Nephron (organoid): ENCODE results near the gene GJC2.

Experiments
- H3K27ac Mint-ChIP-seq, 3 experiments: 2 replicates each; pipeline ENCODE4 v1.8.0; 2020; ENCODE audit warnings: mixed read lengths in 3 of 3, mild to moderate bottlenecking in 2 of 3, moderate library complexity in 1 of 3
- H3K27me3 Mint-ChIP-seq: 2 replicates; pipeline ENCODE4 v1.8.0; 2021; ENCODE audit warnings: low read depth, mild to moderate bottlenecking, moderate library complexity, mixed read lengths
- H3K36me3 Mint-ChIP-seq: 2 replicates; pipeline ENCODE4 v1.8.0; 2020; ENCODE audit warnings: low read depth, mixed read lengths
- H3K4me1 Mint-ChIP-seq: 2 replicates; pipeline ENCODE4 v1.8.0; 2020; ENCODE audit warnings: mixed read lengths
- H3K4me3 Mint-ChIP-seq, 3 experiments: 2 replicates each; pipeline ENCODE4 v1.8.0; 2020; ENCODE audit warnings: mild to moderate bottlenecking in 3 of 3, mixed read lengths in 3 of 3, moderate library complexity in 2 of 3
- H3K9me3 Mint-ChIP-seq: 2 replicates; pipeline ENCODE4 v1.8.0; 2020; ENCODE audit warnings: mixed read lengths
- TF ChIP-seq, protein P1 (sequence below), 3 experiments: fragments of 200-600 bp; sonication (generic); IDR thresholded peaks; one replicate each; pipeline ENCODE4 v1.5.0; 2021; ENCODE audit warnings: antibody characterized with exemption in 3 of 3; ENCODE audit not compliant: unreplicated experiment in 3 of 3

Gene GJC2

DNA sequence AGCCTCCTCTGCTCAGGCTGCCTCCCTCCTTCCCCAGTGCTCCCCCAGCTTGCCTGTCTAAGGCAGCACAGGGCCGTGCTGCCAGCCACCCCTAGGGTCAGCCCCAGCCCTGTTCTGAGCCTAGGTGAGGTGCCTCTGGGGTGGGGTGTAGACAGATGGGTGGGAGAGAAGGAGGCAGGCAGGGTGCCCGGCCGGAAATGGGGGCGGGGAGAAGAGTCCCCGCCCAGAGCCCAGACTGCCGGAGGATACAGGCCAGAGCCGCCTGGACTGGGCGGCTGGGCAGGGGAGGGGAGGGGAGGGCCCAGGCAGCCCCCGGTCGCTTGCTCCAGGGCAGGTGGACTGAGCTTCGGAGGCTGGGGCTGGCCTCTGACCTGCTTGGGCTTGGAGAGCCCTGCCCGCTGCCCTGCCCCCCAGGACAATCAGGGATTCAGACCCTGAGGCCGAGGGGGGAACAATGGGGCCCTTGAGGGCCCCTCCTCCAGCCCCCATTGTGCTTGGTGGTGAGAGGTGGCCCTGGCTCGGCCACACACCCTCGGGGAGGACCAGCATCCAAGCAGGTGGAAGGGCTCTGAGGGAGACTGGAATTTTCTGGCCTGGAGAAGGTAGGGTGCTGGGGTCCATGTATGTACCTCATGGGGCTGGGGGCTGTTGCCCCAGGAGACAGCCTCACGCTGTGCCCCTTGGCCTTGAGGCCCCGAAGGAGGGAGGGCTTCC, at the start of gene GJC2:
Gene GJC2 (plus strand): TSS at position 525 of the 714 bp plus-strand sequence. CDS start 7,829 bp downstream, outside the sequence.
- TF ChIP-seq, protein P1, sequence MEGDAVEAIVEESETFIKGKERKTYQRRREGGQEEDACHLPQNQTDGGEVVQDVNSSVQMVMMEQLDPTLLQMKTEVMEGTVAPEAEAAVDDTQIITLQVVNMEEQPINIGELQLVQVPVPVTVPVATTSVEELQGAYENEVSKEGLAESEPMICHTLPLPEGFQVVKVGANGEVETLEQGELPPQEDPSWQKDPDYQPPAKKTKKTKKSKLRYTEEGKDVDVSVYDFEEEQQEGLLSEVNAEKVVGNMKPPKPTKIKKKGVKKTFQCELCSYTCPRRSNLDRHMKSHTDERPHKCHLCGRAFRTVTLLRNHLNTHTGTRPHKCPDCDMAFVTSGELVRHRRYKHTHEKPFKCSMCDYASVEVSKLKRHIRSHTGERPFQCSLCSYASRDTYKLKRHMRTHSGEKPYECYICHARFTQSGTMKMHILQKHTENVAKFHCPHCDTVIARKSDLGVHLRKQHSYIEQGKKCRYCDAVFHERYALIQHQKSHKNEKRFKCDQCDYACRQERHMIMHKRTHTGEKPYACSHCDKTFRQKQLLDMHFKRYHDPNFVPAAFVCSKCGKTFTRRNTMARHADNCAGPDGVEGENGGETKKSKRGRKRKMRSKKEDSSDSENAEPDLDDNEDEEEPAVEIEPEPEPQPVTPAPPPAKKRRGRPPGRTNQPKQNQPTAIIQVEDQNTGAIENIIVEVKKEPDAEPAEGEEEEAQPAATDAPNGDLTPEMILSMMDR (IDR thresholded peaks at IDR 0.05; ENCODE audit: unreplicated experiment in 3 of 3): no peak
- Mint-ChIP-seq H3K4me1 (no peaks in the 10 kb centered on the region), H3K9me3 (no peaks in the 10 kb centered on the region), H3K27me3 (no peaks in the 10 kb centered on the region), H3K36me3 (no peaks in the 10 kb centered on the region), H3K4me3 (peak within 1 kb of the TSS in 1 of 3 experiments; percentile 41), H3K27ac (peak within 1 kb of the TSS in 2 of 3 experiments; percentile 46 to 89)

GRCh38 chr1:228100822-228101613, 48.7 kb upstream of the GJC2 start:
- Mint-ChIP-seq H3K4me1 (peaks cover 11% of the 10 kb centered on the region), H3K4me3 (peak overlapping the region; percentile 75 to 85 (median 82))

GRCh38 chr1:228101614-228101993, 48.1 kb upstream of the GJC2 start:
- peaks cover 38% of the 10 kb centered on the region for H3K36me3 Mint-ChIP-seq
- H3K27ac Mint-ChIP-seq: peak overlapping the region in 2 of 3 experiments; percentile 27 to 43
- H3K27me3 Mint-ChIP-seq: no peaks in the 10 kb centered on the region
- H3K4me1 Mint-ChIP-seq: peaks cover 11% of the 10 kb centered on the region
- H3K4me3 Mint-ChIP-seq: peak overlapping the region; percentile 75 to 85 (median 82)
- no peaks in the 10 kb centered on the region for H3K9me3 Mint-ChIP-seq
- TF ChIP-seq, protein P1 (IDR thresholded peaks at IDR 0.05; ENCODE audit: unreplicated experiment in 3 of 3): no peak

More at GRCh38 chr1:228100822-228101613, 48.7 kb upstream of the GJC2 start:
- TF ChIP-seq, protein P1 (IDR thresholded peaks at IDR 0.05; ENCODE audit: unreplicated experiment in 3 of 3): no peak
- Mint-ChIP-seq H3K36me3 (peaks cover 40% of the 10 kb centered on the region), H3K9me3 (no peaks in the 10 kb centered on the region), H3K27me3 (no peaks in the 10 kb centered on the region), H3K27ac (peak overlapping the region in 2 of 3 experiments; percentile 27 to 43)

DNA sequence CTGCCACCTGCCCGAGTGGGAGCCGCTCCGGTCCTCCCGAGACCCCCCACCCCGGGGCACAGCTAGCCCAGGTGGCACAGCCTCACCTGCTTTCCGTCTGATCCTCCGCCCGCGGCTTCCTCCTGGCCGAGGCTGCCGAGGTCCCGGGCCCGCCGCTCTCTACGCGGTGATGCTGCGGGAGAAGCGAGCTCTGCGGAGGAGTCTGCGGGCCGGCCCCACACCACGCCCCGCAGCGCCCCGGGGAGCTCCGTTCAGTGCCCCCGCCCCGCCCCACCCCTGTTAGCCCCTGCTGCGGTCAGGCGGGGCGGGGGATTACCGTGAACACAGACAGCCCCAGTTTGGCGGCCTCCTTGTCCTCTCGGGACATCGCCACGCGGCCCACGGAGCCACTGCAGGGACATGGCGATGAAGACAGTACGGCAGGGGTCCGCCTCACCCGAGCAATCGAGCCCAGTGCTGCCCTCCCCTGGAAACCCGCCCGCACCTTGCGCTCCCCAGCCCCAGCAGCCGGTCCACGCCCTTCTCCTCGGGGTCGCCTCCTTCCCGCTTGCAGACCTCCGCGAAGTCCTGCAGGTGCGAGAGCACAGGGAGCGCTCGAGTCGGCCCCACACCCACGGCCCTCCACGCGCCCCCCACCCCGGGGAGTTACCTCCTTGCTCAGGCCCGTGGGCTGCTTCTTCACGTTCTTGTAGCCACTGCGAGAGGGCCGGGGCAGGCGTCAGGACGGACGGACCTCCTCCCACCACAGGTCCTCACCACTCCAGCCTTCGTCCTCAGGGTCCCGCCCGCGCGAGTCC, 47.5 kb upstream of the GJC2 start:
- no peaks in the 10 kb centered on the region for H3K9me3 Mint-ChIP-seq
- TF ChIP-seq, protein P1 (IDR thresholded peaks at IDR 0.05; ENCODE audit: unreplicated experiment in 3 of 3): no peak
- no peaks in the 10 kb centered on the region for H3K27me3 Mint-ChIP-seq
- H3K27ac Mint-ChIP-seq: no peak overlapping the region
- H3K36me3 Mint-ChIP-seq: peaks cover 39% of the 10 kb centered on the region
- peak overlapping the region; percentile 75 to 85 (median 82) for H3K4me3 Mint-ChIP-seq
- peaks cover 11% of the 10 kb centered on the region for H3K4me1 Mint-ChIP-seq

GRCh38 chr1:228102791-228103620, 46.7 kb upstream of the GJC2 start, which contains the start of gene C1orf35:
Gene C1orf35, minus strand, starts transcription at chr1:228103325. Its CDS starts 98 bp downstream, at chr1:228103227.
- peaks cover 31% of the 10 kb centered on the region for H3K36me3 Mint-ChIP-seq
- H3K4me1 Mint-ChIP-seq: peaks cover 11% of the 10 kb centered on the region
- TF ChIP-seq, protein P1 (IDR thresholded peaks at IDR 0.05; ENCODE audit: unreplicated experiment in 3 of 3): no peak
- no peaks in the 10 kb centered on the region for H3K27me3 Mint-ChIP-seq
- H3K4me3 Mint-ChIP-seq: peak within 1 kb of the TSS; percentile 93 to 95 (median 93)
- peak within 1 kb of the TSS; percentile 81 to 94 (median 93) for H3K27ac Mint-ChIP-seq
- no peaks in the 10 kb centered on the region for H3K9me3 Mint-ChIP-seq
